NCI-H146 treated with DMSO at 0.1 percent for 48 hours (cell line): ENCODE data around the gene BCDIN3D.

ENCODE experiments used
- DNase-seq: peaks from one replicate; lab custom pipeline; 2025; ENCODE audit not compliant: unreplicated experiment; lab: John Stamatoyannopoulos, UW

BCDIN3D gene

DNA sequence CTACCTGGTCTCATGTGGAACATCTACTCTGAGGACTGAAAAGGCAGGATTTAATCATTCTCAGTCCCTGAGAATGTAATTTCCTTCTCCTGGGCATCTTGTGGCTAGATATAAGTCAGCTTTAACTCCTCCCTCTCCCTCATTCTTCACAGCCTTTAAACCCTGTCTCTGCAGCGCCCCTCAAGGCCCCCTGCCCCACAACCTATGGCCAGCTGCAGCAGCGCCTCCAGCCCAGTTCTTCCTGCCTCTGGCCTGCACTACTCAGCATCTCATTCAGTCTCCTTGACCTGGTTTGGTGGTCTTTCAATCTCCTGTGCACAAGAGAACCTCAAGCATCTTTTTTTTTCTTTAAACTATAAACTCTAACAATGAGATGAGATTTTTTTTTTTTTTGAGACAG, 44.0 kb downstream of the BCDIN3D start:
- no peak for DNase-seq

- no peak for DNase-seq
Measured at GRCh38 chr12:49798248-49798647, 44.7 kb downstream of the BCDIN3D start.

GRCh38 chr12:49797449-49797776, 45.5 kb downstream of the BCDIN3D start:
- DNase-seq: no peak

GRCh38 chr12:49796606-49797448, 46.1 kb downstream of the BCDIN3D start:
- DNase-seq: no peak

DNA sequence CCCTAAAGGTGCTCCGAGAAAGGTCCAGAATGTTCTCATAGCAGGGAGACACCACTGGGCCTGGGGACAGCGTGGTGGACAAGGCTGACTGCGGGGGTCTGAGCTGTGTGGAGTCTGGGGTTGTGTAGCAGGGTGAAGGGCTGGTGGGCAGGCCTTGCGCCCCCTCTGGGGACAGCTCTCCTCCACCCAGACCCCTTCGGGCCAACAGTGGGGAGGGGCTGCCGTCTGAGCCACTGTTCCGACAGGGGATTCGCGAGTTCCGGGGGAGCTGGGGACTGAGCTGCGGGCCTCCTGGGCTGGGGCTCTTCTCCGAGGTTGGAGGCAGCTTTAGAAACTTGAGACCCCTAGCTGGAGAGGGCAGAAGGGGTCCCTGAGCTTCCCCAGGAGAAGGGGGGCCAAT, 46.8 kb downstream of the BCDIN3D start:
- no peak for DNase-seq

GRCh38 chr12:49795654-49796105, 47.2 kb downstream of the BCDIN3D start:
- no peak for DNase-seq

GRCh38 chr12:49794811-49795653, 47.9 kb downstream of the BCDIN3D start:
- DNase-seq: no peak

- no peak for DNase-seq
Measured at GRCh38 chr12:49794021-49794420, 48.9 kb downstream of the BCDIN3D start.

GRCh38 chr12:49793620-49794019, 49.3 kb downstream of the BCDIN3D start:
- DNase-seq: no peak

DNA sequence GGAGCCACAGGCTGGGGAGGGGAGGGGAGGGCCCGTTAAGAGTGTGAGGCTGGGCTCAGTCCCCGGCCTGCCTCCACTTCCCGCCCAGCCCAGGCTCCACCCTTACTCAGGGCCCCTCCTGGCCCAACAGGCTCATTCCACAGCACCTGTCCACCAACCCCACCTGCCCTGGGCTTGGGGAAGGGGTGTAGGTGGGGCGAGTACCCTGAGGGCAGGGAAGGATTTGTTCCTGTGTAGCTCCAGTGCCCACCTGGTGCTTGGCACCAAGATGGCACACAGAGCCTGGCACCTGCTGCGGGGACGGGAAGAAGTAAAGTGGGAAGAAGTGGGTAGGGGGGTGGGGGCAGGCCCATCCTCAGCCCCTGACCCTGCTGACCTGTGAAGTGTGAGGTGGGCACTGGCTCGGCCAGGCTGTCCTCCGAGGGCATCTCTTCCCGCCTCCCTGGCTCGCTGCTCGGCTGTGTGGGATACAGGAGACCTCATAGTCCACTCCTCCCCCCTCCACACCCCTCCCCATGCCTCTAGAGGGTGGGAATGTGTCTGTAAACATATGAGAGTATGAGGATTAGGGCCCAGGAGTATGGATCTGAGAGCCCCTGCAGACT, 49.8 kb downstream of the BCDIN3D start:
- no peak for DNase-seq

DNA sequence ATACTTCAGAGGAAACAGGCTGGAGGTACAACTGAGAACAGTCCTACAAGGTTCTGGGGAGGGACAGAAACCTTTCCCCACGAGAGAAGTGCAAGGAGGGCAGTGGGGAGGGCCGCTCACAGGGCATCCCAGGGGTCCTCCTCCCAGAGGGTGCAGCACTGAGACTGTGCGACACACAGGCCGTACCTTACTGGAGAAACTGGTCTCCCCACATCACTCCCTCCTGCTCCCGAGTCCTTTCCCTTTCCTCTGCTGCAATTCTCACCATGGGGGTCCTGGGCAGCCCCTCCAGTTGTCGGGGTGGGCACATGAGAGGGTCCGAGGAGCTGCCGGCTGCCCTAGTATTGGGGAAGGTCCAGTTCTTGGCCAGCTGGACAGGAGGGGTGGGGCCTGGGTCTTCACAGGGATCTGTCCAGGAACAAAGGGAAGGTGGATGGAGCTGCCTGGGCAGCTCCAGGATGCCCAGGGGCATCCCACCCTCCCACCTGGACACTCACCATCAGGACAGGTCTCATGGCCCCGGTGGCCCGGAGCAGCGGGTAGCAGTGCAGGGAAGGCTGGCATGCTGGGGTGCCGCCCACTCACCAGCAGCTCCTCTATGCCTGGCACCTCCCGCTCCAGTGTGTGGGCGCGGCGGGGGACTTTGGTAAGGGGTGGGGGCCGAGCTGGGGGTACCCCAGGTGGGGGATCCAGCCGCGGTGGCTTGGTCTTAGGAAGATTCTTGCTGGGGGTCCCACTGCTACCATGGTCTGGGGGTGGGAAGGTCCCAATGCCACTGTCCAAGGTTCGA, 50.5 kb downstream of the BCDIN3D start:
- DNase-seq: no peak

- no peak for DNase-seq
Measured at GRCh38 chr12:49791700-49792099, 51.2 kb downstream of the BCDIN3D start.

GRCh38 chr12:49790741-49791555, 52.0 kb downstream of the BCDIN3D start:
- no peak for DNase-seq

DNA sequence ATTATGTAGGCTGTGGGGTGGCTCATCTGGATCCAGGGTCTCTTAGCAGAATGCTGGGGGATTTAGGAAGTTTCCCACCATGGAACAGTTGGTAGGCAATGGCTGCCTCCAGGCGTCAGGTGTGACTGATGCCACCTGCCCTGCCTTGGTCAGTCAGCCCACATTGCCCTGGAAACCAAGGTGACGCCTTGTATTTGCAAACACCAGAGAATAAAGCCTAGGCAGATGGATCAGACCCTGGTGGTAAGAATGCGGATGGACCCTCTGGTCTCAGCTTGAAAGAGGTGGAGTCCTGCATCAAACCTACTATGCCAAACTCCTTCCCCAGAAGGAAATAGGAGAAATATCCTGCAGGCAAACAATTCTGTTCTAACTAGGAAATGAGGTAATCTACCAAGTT, 52.9 kb downstream of the BCDIN3D start:
- peak; percentile 91 for DNase-seq

DNA sequence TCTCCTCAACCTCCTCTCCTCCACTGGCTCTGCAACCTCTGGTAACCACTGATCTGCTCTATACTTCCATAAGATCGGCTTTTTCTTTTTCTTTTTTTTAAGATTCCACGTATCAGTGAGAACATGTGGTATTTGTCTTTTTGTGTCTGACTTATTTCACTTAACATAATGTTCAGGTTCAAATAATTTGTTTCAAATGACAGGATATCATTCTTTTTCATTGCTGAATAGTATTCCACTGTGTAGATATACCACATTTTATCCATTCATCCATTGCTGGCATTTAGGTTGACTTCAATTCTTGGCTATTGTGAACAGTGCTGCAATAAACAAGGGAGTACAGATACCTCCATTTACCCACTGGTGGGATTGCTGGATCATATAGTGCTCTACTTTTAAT, 55.2 kb downstream of the BCDIN3D start:
- DNase-seq: no peak
